CD4-positive, alpha-beta T cell treated with Interferon alpha-2 for 1 hour (primary cell): ENCODE data around the gene RBPMS2.
A peak's percentile ranks its signal among the peaks of the same experiment; 100 is the strongest.
"Not testable (repeated sequence)": the region's sequence is repeated elsewhere in the genome, so short reads cannot be mapped to it uniquely, and the experiment has no call there.

Source experiments
- DNase-seq, 2 donors: peaks; one replicate each; pipeline ENCODE4 v3.0.0-alpha.2; 2020 to 2022

Gene RBPMS2

DNA sequence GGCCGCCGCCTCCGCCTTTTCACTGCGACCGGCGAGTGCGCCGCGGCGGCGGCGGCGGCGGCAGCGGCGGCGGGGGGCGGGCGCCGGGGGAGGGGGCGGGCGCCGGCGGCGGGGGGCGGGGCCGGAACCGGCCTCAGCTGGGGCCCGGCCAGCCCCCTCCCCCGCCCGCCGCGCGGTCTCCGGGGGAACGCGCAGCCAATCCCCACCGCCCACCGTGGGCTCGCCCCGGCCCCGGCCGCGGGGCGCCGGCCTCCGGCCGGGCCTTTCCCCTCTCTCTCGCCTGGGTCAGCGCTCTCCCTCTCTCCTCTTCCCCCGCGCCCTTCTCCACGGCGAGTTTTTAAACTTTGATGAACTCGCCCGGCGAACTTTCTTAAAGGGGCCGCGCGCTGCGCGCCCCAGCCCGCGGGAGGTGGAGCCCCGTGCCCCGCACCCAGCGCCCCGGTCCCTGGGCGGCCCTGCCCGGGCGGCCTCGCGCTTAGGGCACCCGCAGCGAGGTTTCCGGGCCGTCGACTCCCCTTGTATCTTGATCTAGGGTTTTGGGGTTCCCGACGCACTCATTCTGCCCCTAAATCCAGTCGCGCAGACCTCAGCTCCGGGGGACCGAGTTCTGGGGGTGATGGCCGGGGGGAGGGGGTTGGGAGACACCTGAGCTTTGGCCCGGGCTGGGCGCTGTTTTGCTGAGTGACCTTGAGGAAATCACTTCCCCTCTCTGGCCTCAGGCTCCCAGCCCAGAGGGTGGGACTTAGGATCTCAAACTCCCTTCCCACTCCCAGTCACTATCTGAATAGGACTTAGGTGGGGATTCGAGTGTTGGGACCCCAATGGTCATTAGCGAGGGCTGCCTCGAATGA lies at the start of gene RBPMS2:
RBPMS2 (minus strand) TSS at position 39 of the 851 bp plus-strand sequence. CDS start 270 bp downstream, outside the sequence.
- peak in 1 of 2 donors; percentile 8 for DNase-seq

DNA sequence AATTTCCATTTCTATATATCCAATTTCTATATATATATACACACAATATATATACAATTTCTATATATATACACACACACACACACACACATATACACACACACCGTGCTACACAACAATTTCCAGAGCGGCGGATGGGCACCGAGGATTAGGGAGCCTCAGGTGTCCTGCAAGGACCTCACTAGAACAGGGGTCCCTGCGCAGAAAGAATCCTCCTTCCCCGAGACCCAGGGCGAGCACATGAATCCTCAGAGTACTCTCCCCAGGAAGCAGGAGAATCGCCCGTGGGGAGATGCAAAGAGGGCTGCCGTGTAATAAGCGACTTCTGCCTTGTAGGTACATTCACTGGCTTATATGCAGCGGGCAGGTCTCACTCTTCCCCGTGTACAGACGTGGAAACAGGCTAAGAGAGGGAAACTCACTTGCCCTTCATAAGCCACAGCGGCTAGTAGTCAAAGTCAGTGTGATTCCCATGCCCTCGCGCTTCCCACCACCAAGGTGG lies 49.6 kb upstream of the RBPMS2 start:
- DNase-seq: no peak

DNA sequence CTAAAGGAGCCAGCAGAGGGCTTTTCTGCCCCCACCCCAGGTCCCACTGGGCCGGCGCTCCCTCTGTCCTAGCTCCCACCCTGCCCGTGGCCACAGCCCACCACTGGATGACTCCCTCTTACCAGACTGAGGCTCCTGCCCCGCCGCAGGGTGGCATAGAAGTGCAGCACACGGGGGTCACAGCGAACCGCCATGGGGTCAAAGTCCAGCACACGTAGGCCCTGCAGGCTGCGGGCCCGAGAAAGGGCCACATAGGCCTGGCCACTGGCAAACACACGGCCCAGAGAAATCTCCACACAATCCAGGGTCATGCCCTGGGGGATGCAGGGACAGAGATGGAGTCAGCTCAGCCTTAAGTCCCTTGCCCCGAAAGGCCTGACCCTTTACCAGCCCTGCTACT lies 41.1 kb upstream of the RBPMS2 start:
- no peak for DNase-seq

DNA sequence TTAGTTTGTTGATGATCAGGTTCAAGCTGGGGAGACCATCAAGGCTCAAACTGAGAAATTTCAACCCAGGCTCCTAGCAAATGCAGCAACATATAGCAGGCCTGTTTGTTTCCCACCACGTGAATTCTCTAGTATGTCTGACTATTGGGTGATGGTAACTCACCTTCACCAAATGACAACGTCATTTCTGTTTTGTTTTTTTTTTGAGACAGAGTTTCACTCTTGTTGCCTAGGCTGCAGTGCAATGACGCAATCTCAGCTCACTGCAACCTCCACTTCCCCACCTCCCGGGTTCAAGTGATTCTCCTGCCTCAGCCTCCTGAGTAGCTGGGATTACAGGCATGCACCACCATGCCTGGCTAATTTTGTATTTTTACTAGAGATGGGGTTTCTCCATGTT lies 39.6 kb upstream of the RBPMS2 start:
- DNase-seq: not testable (repeated sequence)

DNA sequence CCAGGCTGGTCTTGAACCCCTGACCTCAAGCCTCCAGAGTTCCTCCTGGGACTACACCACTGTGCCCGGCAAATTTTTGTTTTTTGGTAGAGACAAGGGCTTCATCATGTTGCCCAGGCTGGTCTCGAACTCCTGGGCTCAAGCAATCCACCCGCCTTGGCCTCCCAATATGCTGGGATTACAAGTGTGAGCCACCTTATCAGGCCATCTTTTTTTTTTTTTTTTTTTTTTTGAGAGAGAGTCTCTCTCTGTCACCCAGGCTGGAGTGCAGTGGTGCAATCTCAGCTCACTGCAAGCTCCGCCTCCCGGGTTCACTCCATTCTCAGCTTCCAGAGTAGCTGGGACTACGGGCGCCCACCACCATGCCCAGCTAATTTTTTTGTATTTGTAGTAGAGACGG lies 38.9 kb upstream of the RBPMS2 start:
- DNase-seq: not testable (repeated sequence)

DNA sequence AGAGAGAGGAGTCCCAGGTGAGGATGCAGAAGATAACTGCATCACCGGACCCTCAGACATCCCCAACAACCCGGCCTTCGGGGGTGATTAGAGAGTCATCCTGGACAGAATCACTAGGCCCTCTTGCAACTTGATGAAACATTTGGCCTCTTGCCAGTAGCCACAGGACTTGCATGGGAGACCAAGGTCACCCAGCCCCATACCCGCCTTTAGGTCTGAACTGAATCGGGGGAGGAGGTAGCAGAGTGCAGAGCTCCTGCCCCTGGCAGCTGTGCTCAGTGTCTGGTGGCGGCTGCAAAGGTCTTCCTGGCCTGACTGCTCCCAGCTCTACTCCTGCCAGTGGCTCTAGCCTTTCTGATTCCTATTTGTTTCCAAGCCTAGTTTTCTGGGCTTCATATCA lies 37.7 kb upstream of the RBPMS2 start:
- DNase-seq: no peak

DNA sequence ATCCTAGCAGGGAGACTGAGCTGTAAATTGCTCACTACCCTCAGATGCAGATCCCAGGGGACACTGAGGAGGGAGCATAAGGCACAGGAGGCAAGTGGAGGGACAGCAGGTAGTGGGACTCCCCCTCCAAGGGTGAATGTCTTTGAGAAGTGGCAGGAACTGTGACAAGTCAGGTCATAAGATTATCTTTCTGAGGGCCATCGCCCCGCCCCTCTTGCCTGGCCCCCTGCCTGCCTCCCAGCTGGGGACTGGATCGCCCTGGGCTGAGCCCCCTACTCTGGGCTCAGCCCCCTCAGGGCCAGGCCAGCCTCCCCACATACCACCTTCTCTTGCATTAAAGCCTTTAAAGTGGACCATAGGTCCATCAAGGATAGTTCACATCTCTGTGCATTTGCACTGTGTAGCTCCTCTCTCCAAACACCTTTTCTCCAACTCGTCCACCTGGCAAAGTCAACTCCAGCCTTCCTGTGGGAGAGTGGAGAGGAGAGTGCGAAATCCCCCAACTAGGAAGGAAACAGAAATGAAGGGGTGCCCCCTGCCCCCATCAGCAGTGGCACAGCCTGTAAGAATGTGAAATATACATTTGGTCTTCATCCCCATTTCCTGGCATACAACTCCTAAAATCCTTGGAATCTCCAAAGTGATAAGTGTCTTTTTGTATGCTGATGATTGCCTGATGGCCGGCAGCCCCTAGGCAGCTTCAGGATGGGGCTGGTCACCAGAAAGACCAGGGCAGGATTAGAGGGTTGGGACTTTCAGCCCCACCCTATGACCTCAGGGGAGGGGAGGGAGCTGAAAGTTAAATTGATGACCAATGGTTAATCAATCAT lies 35.3 kb upstream of the RBPMS2 start:
- DNase-seq: no peak

DNA sequence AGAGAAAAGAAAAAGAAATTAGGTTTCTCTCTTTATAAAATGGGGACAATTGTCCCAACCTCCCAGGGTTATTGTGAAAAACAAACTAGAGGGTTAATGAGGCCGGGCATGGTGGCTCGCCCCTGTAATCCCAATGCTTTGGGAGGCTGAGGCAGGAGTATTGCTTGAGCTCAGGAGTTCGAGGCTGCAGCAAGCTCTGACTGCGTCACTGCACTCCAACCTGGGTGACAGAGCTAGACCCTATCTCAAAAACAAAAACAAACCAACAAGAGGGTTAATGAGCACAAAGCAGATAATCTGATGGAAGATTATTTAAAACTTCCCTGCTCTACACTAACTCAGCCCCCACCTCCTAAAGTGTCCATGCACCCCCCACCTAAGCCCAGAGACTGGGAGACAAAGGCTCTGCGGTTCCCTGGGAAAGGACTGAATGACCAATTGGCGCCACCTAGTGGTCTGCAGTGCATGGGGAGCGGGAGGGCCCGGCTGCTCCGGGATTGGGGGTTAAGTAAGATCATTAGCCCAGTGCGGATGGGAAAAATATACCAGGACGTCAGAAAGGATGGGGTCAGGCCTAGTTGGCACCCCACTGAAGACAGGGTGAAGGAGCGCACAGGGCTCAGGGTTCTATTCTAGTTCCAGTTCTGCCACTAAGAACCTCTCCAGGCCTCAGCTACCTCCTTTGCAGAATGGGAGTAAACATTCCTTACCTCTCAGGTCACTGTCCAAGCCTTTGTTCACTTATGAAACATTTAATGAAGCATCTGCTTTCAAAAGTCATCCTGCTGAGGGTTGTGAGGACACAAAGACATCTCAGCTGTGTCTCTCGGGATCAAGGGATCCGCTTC lies 34.5 kb upstream of the RBPMS2 start:
- peak; percentile 60 to 68 for DNase-seq

DNA sequence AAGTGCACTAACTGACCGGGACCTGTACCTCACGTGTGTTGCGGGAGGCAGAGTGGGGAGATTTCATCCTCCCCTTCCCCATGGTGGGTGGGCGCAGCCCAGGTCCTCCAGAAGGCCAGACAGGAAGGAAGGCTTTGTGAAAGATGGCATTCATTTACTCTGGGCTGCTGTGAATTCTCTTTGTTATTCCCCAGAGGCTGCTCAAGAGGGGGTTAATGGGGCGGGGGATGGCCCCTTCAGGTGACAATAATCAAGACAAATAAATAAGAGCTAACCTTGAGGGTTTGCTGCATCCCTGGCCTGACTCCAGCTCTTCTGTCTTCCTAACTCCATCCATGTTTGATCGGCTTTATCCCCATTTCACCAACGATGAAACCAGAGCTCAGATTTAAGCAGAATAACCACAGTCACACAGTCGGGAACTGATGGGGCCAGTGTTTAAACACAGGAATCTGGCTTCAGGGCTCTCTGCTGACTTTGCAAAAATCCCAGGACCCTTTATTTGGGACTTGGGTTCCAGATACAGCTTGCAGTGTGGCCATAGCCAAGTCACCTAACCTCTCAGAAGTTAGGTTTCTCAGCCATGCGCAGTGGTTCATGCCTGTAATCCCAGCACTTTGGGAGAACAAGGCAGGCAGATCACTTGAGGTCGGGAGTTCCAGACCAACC lies 33.5 kb upstream of the RBPMS2 start:
- no peak for DNase-seq

DNA sequence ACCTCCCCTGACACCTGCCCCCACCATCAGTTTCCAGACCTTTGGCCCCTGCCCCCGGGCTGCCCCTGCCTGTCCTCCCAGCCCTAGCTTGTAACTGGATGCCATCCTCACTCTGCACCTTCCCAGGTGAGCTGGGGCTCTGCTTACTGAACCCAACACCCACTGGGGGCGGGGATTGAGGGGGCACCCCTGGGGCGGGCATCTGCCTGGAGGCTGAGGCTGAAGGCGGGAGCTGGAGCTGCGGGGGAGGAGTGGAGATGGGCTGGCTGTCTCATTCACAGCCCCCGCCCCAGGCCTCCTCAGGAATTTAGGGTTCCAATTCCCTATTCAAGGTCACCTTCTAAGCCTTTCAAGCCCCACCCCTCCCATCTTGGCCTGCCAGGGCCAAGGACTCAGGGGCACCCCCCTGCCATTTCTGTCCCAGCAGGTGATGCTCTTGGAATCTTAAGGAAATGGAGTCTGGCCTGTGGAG lies 32.4 kb upstream of the RBPMS2 start:
- no peak for DNase-seq

DNA sequence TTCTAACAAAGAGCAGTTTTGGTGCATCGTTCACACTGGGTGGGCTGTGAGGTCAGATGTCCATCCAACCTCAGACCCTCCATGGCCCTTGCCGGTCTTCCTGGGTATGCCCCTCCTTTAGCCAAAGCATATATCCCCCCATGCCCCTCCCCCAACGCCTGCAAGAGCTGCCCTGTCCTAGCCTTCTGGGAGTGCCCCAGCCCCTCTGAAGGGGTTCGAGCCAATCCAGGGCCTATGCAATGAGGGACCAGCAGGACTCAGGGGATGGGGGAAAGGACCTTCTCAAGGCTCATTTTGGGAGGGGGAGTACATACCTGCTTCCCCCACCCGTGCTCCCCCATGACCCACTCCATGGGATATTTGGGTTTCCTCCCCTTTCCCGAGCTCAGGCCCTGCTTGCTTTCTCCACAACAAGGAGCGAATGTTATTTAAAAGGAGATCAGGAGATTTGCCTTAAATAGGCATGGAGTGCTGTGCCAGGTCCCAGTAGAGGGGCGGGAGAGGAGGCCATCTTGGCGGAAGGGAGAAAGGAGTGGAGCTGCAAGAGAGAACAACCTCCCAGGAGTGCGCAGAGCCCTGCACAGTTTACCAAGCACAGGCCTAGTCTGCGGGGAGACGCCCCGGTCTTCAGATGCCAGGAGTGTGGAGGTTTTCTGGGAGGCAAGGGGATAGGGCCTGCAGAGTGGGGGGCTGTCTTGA lies 31.8 kb upstream of the RBPMS2 start:
- DNase-seq: no peak

DNA sequence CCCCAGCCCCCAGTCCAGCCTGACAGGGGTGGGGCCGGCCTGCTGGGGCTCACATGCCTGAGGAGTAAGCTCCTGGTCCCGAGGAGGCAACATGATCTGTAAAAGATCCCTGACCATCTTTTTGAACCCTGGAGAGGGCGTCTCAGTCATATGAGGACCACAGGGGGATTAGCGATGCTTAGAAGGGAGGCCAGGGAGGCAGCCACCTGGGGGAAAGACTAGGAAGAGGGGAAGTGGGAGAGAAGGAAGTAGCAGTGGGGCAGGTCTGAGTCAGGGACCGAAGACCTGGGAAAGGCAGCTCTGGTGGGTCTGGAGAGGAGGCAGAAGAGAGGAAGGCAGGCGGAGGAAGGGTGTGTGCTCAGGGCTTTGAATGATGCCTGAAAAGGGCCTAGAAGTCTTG lies 31.1 kb upstream of the RBPMS2 start:
- no peak for DNase-seq

DNA sequence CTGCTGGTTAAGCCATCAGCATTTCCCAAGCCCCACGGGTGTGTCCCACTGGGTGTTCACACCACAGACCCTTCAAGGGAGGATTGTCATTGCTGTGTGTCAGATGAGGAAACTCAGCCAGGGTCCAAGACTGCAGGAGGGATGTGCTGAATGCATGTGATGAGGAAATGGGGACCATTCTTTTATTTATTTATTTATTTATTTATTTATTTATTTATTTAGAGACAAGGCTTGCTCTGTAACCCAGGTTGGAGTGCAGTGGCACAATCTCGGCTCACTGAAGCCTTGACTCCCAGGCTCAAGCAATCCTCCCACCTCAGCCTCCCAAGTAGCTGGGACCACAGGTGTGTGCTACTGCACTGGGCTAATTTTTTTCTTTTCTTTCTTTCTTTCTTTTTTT lies 29.2 kb upstream of the RBPMS2 start:
- no peak for DNase-seq

DNA sequence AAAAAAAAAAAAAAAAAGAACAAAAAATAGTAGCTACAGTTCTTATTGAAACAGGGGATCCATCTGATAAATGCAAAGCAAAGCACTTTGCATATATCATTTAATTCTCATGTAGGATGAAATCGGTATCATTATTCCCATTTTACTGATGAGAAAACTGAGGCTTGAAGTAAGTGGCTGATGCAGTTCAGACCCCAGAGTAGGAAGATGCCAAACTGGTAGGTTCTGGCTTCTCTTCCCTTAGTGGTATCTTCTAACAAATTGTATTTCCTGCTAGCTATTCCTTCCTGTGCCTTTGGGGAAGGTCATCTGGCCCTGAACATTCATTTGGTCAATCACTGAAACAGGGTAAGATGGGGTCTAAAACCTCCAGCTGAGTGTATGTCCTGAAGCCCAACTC lies 28.1 kb upstream of the RBPMS2 start:
- DNase-seq: no peak

DNA sequence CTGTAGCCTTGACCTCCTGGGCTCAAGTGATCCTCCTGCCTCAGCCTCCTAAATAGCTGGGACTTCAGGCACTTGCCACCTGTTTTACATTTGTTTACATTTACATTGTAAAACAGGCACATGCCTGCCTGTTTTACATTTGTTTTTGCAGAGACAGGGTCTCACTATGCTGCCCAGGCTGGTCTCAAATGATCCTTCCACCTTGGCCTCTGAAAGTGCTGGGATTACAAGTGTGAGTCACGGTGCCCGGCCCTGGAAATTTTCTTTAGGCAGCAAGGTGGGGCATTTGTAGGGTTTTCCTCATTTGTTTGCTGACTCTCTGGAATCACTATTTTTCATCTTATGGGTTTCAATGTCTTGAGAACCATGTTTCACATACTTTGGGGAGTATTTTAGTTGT lies 25.1 kb upstream of the RBPMS2 start:
- DNase-seq: no peak

DNA sequence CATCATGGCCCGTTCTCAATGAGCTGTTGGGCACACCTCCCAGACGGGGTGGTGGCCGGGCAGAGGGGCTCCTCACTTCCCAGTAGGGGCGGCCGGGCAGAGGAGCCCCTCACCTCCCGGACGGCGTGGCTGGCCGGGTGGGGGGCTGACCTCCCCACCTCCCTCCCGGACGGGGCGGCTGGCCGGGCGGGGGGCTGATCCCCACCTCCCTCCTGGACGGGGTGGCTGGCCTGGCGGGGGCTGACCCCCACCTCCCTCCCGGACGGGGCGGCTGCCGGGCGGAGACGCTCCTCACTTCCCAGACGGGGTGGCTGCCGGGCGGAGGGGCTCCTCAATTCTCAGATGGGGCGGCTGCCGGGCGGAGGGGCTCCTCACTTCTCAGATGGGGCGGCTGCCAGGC lies 23.5 kb upstream of the RBPMS2 start:
- DNase-seq: not testable (repeated sequence)

DNA sequence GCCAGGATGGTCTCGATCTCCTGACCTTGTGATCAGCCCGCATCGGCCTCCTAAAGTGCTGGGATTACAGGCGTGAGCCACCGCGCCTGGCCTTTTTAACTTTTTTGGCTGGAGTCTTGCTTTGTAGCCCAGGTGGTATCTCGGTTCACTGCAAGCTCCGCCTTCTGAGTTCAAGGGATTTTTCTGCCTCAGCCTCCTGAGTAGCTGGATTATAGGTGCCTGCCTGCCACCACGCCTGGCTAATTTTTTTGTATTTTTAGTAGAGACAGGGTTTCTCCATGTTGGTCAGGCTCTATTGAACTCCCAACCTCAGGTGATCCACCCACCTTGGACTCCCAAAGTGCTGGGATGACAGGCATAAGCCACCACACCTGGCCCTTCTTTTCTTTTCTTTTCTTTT lies 20.5 kb upstream of the RBPMS2 start:
- not testable (repeated sequence) for DNase-seq

DNA sequence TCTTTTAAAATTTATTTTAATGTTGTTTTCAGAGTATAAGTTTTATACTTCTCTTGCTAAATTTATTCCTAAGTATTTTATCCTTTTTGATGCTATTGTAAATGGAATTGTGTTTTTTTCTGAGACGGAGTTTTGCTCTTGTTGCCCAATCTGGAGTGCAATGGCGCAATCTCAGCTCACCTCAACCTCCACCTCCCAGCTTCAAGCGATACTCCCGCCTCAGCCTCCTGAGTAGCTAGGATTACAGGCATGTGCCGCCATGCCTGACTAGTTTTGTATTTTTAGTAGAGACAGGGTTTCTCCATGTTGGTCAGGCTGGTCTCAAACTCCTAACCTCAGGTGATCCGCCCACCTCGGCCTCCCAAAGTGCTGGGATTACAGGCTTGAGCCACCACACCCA lies 19.9 kb upstream of the RBPMS2 start:
- not testable (repeated sequence) for DNase-seq

DNA sequence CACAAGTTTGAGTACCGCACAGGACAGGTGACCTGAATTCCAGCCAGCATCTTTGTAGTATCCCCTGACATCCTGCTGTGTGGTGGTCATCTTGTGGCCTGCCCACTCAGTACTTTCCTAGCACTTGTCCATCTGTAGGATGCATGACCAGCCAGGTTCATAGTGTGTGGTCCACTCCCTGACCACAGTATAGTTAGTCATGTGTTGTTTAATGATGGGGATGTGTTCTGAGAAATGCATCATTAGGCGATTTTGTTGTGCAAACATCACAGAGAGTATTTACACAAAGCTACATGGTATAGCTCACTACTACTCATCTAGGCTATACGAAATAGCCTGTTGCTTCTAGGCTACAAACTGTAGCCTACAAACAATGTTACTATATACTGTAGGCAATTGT lies 16.9 kb upstream of the RBPMS2 start:
- DNase-seq: no peak

DNA sequence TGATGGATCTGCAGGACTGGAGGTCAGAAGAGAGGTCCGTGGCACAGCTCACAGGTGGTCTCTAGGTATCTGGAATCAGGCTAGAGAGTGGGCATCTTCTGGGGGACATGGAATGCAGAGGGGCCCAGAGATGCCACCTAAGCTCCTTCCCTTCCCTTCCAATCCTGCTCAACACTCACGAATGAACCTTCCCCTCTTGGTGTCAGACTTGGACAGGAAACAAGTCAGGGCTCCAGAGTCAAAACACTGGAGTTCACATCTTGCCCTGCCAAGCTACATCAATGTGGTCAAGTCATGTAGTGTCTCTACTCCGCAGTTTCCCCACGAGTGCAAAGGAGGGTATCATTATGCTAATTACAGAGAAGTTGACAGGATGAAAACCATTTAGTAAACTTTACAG lies 16.0 kb upstream of the RBPMS2 start:
- DNase-seq: no peak

DNA sequence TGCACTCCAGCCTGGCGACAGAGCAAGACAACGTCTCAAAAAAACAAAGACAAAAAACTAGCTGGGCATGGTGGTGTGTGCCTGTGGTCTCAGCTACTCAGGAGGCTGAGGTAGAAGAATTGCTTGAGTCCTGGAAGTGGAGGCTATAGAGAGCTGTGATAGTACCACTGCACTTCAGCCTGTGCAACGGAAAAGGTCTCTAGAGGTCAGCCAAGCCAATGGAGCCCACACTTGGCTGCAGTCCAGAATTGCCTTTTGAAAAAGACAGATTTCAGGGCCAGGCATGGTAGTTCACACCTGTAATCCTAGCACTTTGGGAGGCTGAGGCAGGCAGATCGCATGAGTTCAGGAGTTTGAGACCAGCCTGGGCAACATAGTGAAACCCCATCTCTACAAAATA lies 8.4 kb upstream of the RBPMS2 start:
- no peak for DNase-seq

DNA sequence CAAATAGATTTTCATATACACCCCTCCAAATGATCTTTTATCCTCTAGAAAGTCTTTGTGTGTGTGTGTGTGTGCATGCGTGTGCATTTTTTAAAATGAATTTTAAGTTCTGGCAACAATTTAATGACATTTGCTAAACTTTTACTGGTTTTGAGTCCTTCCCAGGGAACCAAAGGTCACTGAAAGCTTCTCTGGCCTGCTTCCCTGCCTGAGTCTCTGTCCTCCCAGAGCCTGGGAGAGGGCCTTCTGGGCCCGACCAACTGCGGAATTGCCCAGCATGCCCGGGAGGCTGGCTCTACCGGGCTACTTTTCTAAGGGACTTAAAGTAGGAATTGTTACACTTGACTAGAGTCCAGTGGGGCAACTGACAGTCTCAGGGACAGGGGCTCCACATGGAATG lies 7.4 kb upstream of the RBPMS2 start:
- no peak for DNase-seq
